ENCODE data around the gene SHD. TPM values are rescaled to one million over a fixed set of nuclear protein-coding genes. Genes with fewer than 3 reads are reported as not detected.

Gene SHD
- total RNA-seq, 4 donors from 2014 or later = 0.41 TPM; not detected in 3

GRCh38 chr19:4291184-4291732 lies 12.2 kb downstream of the SHD start:
- Histone ChIP-seq H3K4me1 (no peaks in the 10 kb centered on the region), H3K9me3 (no peaks in the 10 kb centered on the region), H3K27ac (no peak overlapping the region), H3K27me3 (no peaks in the 10 kb centered on the region), H3K36me3 (no peaks in the 10 kb centered on the region), H3K4me3 (no peak overlapping the region)
- intact Hi-C loops (cut with DNase I; ENCODE audit: low total_unique reads) = no loop called here
- no peak for DNase-seq
- TF ChIP-seq CTCF (IDR thresholded peaks at IDR 0.05) (no peak), POLR2A (IDR thresholded peaks at IDR 0.05) (no peak)

GRCh38 chr19:4292515-4292914 lies 13.4 kb downstream of the SHD start:
- no peak for DNase-seq
- TF ChIP-seq POLR2A (IDR thresholded peaks at IDR 0.05) = no peak
- TF ChIP-seq CTCF (IDR thresholded peaks at IDR 0.05) = no peak

GRCh38 chr19:4294389-4294788 lies 15.3 kb downstream of the SHD start:
- Histone ChIP-seq H3K9me3 (no peaks in the 10 kb centered on the region), H3K36me3 (no peaks in the 10 kb centered on the region), H3K27ac (no peak overlapping the region), H3K4me3 (no peak overlapping the region), H3K27me3 (no peaks in the 10 kb centered on the region), H3K4me1 (no peaks in the 10 kb centered on the region)
- intact Hi-C loops (cut with DNase I; ENCODE audit: low total_unique reads) = no loop called here
- DNase-seq = no peak
- TF ChIP-seq POLR2A (IDR thresholded peaks at IDR 0.05) = no peak
- TF ChIP-seq CTCF (IDR thresholded peaks at IDR 0.05) = no peak

More at GRCh38 chr19:4292515-4292914, 13.4 kb downstream of the SHD start:
- Histone ChIP-seq H3K27me3 (no peaks in the 10 kb centered on the region), H3K27ac (no peak overlapping the region), H3K4me1 (no peaks in the 10 kb centered on the region), H3K36me3 (no peaks in the 10 kb centered on the region), H3K4me3 (no peak overlapping the region), H3K9me3 (no peaks in the 10 kb centered on the region)
- intact Hi-C loops (cut with DNase I; ENCODE audit: low total_unique reads) = no loop called here

- Histone ChIP-seq H3K9me3 (no peaks in the 10 kb centered on the region), H3K4me1 (no peaks in the 10 kb centered on the region), H3K4me3 (no peak overlapping the region), H3K27ac (no peak overlapping the region), H3K36me3 (no peaks in the 10 kb centered on the region), H3K27me3 (no peaks in the 10 kb centered on the region)
- intact Hi-C loops (cut with DNase I; ENCODE audit: low total_unique reads) = no loop called here
- no peak for DNase-seq
- TF ChIP-seq CTCF (IDR thresholded peaks at IDR 0.05) (no peak), POLR2A (IDR thresholded peaks at IDR 0.05) (no peak)
Observed at GRCh38 chr19:4295972-4296771, 17.1 kb downstream of the SHD start.

Measured in uterus (tissue), 4 donors.